Body of pancreas (tissue), 4 donors: ENCODE results near the gene TRIM24. TPM values are rescaled to one million over a fixed set of nuclear protein-coding genes. Genes with fewer than 3 reads are reported as not detected.

Experiments
- ATAC-seq: fragments of 150-250 bp; one replicate; pipeline ENCODE4 v1.9.1; 2016
- DNase-seq, 4 donors: peaks; one replicate each; pipeline ENCODE4 v3.0.0-alpha.2; 2019
- H3K27ac ChIP-seq, 4 donors: fragments of 200-600 bp; sonication (generic); 1 replicate in 3 of 4; 2 replicates in 1 of 4; pipeline versions ENCODE4 v1.5.1 to v1.6.1; 2016 to 2019; ENCODE audit warnings: mild to moderate bottlenecking in 1 of 4, mixed read lengths in 1 of 4, moderate library complexity in 1 of 4
- H3K27me3 ChIP-seq, 2 donors: fragments of 200-600 bp; sonication (generic); one replicate each; pipeline ENCODE4 v1.6.0; 2016; ENCODE audit warnings: mild to moderate bottlenecking in 1 of 2
- H3K36me3 ChIP-seq, 2 donors: fragments of 200-600 bp; sonication (generic); replicated peaks in 1 of 2; 2 replicates each; pipeline ENCODE4 v1.5.1; 2016; ENCODE audit warnings: low read depth in 2 of 2; ENCODE audit not compliant: insufficient read depth in 1 of 2
- H3K4me1 ChIP-seq: fragments of 200-600 bp; sonication (generic); one replicate; pipeline ENCODE4 v1.6.0; 2016
- H3K4me3 ChIP-seq, 2 donors: fragments of 200-600 bp; sonication (generic); 1 replicate in 1 of 2; 2 replicates in 1 of 2; pipeline ENCODE4 v1.5.1; 2016 to 2019
- H3K9me3 ChIP-seq, 3 donors: fragments of 200-600 bp; sonication (generic); 1 replicate in 2 of 3; 2 replicates in 1 of 3; pipeline ENCODE4 v1.5.1; 2016
- POLR2A ChIP-seq, 3 donors: fragments of 450-650 bp; IDR thresholded peaks; one replicate each; pipeline ENCODE4 v1.6.1; 2016; ENCODE audit warnings: antibody characterized with exemption in 3 of 3, mild to moderate bottlenecking in 2 of 3
- WGBS, 2 donors: methylation state at CpG; one replicate each; pipeline ENCODE4 v1.1.5; 2017; 5-methylcytosine and 5-hydroxymethylcytosine counted together
- intact Hi-C: fragments of 100-400 bp; cut with DNase I; formaldehyde crosslinking; loops from one replicate; pipeline ENCODE4 v1.15.1; 2023
- total RNA-seq, 2 donors: library from RNA; depleted of rRNA; stranded (reverse); fragments of >200 nt; gene quantifications; one replicate each; pipeline ENCODE4 v1.1.0, GENCODE V29; 2016
- TF ChIP-seq, protein P1 (sequence below), 7 experiments: fragments of 450-650 bp in 4 of 7; fragments of 200-600 bp in 3 of 7; sonication (generic) in 3 of 7; IDR thresholded peaks; one replicate each; pipeline ENCODE4 v1.5.1; 2016 to 2019; ENCODE audit warnings: antibody characterized with exemption in 7 of 7

TRIM24 gene
- total RNA-seq, 2 donors from 2014 or later, result 12.2 to 12.5 TPM

- Histone ChIP-seq H3K4me3 (no peak overlapping the region), H3K27me3 (no peaks in the 10 kb centered on the region), H3K4me1 (no peaks in the 10 kb centered on the region), H3K9me3 (peaks cover 0 to 17% (median 3%) of the 10 kb centered on the region in 3 donors), H3K36me3 (no peaks in the 10 kb centered on the region), H3K27ac (no peak overlapping the region)
- no peak for TF ChIP-seq POLR2A (IDR thresholded peaks at IDR 0.05)
- TF ChIP-seq, protein P1, sequence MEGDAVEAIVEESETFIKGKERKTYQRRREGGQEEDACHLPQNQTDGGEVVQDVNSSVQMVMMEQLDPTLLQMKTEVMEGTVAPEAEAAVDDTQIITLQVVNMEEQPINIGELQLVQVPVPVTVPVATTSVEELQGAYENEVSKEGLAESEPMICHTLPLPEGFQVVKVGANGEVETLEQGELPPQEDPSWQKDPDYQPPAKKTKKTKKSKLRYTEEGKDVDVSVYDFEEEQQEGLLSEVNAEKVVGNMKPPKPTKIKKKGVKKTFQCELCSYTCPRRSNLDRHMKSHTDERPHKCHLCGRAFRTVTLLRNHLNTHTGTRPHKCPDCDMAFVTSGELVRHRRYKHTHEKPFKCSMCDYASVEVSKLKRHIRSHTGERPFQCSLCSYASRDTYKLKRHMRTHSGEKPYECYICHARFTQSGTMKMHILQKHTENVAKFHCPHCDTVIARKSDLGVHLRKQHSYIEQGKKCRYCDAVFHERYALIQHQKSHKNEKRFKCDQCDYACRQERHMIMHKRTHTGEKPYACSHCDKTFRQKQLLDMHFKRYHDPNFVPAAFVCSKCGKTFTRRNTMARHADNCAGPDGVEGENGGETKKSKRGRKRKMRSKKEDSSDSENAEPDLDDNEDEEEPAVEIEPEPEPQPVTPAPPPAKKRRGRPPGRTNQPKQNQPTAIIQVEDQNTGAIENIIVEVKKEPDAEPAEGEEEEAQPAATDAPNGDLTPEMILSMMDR (IDR thresholded peaks at IDR 0.05), result no peak
- intact Hi-C loops, result no loop called here
- DNase-seq (no peak), ATAC-seq (no peak)
- WGBS, 2 donors, result 77 to 82% methylated on average over 2 of the region's 2 CpGs
Observed at GRCh38 chr7:138434597-138435019, 25.5 kb upstream of the TRIM24 start.

DNA sequence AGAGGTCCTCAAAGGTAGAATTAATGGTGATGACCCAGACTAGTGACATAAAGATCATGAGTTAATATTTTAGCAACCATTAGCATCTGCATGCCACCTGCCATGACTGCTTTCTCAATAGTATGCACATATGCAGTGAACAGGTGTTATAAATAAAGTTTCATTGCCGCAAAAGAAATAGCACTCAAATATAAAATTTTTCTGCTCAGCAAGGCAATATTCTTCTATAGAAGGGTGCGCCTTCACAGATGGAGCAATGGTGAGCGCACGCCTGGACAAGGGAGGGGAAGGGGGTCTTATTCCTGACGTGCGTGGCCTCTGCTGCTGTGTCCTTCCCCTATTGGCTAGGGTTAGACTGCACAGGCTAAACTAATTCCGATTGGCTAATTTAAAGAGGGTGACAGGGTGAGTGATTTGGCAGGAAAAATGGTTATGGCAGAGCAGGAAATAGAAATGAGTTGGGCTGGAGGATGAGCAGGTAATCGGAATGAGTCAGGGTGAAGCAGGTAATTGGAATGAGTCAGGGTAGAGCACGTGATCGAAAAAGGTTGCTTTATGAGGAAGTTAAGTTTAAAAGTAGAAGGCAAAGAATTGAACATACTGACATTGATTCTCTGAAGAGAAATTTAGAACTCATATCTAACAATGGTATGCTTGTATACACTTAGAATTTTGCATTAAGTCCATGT lies 24.7 kb upstream of the TRIM24 start:
- no peak overlapping the region for H3K27ac ChIP-seq
- no peak for DNase-seq
- ATAC-seq, result no peak
- intact Hi-C loops, result no loop called here
- no peaks in the 10 kb centered on the region for H3K36me3 ChIP-seq
- H3K9me3 ChIP-seq, result peaks cover 0 to 10% (median 2%) of the 10 kb centered on the region in 3 donors
- no peak overlapping the region for H3K4me3 ChIP-seq
- H3K27me3 ChIP-seq, result no peaks in the 10 kb centered on the region
- no peaks in the 10 kb centered on the region for H3K4me1 ChIP-seq
- TF ChIP-seq, protein P1 (IDR thresholded peaks at IDR 0.05), result no peak
- no peak for TF ChIP-seq POLR2A (IDR thresholded peaks at IDR 0.05)
- 90 to 91% methylated on average over 10 of the region's 10 CpGs for WGBS, 2 donors

DNA sequence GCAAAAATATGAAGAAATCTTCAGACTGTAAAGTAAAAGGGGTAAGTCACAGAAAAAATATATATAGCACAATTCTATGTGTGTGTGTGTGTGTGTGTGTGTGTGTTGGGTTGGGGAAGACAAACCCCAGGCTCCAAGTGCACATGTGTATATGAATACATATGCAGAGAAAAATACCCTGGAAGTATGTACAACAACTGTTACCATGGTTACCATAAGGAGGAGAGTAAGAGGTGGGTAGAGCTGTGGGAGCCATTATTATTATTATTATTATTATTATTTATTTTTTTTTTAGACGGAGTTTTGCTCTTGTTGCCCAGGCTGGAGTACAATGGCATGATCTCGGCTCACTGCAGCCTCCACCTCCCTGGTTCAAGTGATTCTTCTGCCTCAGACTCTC lies 23.7 kb upstream of the TRIM24 start:
- Histone ChIP-seq H3K4me1 (no peaks in the 10 kb centered on the region), H3K36me3 (no peaks in the 10 kb centered on the region), H3K27me3 (no peaks in the 10 kb centered on the region), H3K4me3 (no peak overlapping the region), H3K9me3 (peaks cover 0 to 7% (median 0%) of the 10 kb centered on the region in 3 donors), H3K27ac (no peak overlapping the region)
- TF ChIP-seq POLR2A (IDR thresholded peaks at IDR 0.05), result no peak
- TF ChIP-seq, protein P1 (IDR thresholded peaks at IDR 0.05), result no peak
- intact Hi-C loops, result no loop called here
- ATAC-seq, result no peak
- DNase-seq, result no peak
- WGBS, 2 donors, result 67 to 91% methylated on average over 2 of the region's 2 CpGs

- Histone ChIP-seq H3K27ac (no peak overlapping the region), H3K36me3 (no peaks in the 10 kb centered on the region), H3K27me3 (no peaks in the 10 kb centered on the region), H3K4me1 (no peaks in the 10 kb centered on the region), H3K4me3 (no peak overlapping the region), H3K9me3 (no peaks in the 10 kb centered on the region)
- DNase-seq (no peak), ATAC-seq (no peak)
- TF ChIP-seq POLR2A (IDR thresholded peaks at IDR 0.05), result no peak
- TF ChIP-seq, protein P1 (IDR thresholded peaks at IDR 0.05), result no peak
- intact Hi-C loops, result no loop called here
- WGBS, 2 donors, result 92 to 94% methylated on average over 6 to 17 of the region's 17 CpGs
Observed at GRCh38 chr7:138440460-138440859, 19.6 kb upstream of the TRIM24 start.

DNA sequence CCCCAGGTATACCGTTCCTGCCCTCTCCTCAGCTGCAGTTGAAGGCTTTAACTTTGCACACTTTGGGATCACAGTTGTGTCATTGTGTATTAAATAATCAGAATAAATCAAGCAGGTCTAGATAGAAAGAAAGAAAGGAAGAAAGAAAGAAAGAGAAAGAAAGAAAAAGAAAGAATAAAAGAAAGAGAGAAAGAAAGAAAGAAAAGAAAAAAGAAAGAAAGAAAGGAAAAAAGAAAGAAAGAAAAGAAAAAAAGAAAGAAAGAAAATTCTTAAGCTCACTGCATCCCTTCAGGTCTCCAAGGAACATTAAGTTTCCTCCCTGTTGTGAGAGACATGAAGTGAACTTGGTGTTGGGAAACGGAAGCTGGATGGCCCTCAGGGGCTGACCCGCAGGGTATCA lies 17.2 kb upstream of the TRIM24 start:
- no peak overlapping the region for H3K4me3 ChIP-seq
- no peak for TF ChIP-seq POLR2A (IDR thresholded peaks at IDR 0.05)
- TF ChIP-seq, protein P1 (IDR thresholded peaks at IDR 0.05), result no peak
- H3K27me3 ChIP-seq, result no peaks in the 10 kb centered on the region
- 92 to 94% methylated on average over 3 of the region's 3 CpGs for WGBS, 2 donors
- no peak overlapping the region for H3K27ac ChIP-seq
- H3K36me3 ChIP-seq, result no peaks in the 10 kb centered on the region
- intact Hi-C loops, result no loop called here
- no peaks in the 10 kb centered on the region for H3K4me1 ChIP-seq
- H3K9me3 ChIP-seq, result no peaks in the 10 kb centered on the region
- DNase-seq (no peak), ATAC-seq (no peak)
